Left ventricle myocardium inferior (tissue), 1 donor: ENCODE measurements around the gene PLXNC1. TPM values are rescaled to one million over a fixed set of nuclear protein-coding genes. Genes with fewer than 3 reads are reported as not detected.

Experiments used
- DNase-seq: peaks from one replicate; pipeline ENCODE4 v3.0.0-alpha.2; 2020
- H3K27ac ChIP-seq: fragments of 200-600 bp; replicated peaks from 2 replicates; pipeline ENCODE4 v1.8.0; 2021
- H3K27me3 ChIP-seq: fragments of 200-600 bp; 2 replicates; pipeline ENCODE4 v1.8.0; 2021; ENCODE audit warnings: low read depth
- H3K36me3 ChIP-seq: fragments of 200-600 bp; 2 replicates; pipeline ENCODE4 v1.8.0; 2021
- H3K4me1 ChIP-seq: fragments of 200-600 bp; 2 replicates; pipeline ENCODE4 v1.8.0; 2021
- H3K4me3 ChIP-seq: fragments of 200-600 bp; 2 replicates; pipeline ENCODE4 v1.8.0; 2021; ENCODE audit warnings: mild to moderate bottlenecking, moderate library complexity
- H3K9me3 ChIP-seq: fragments of 200-600 bp; replicated peaks from 2 replicates; pipeline ENCODE4 v1.8.0; 2021
- intact Hi-C: fragments of 100-400 bp; cut with micrococcal nuclease; formaldehyde crosslinking; loops from one replicate; pipeline ENCODE4 v1.11.0; 2022
- total RNA-seq: library from RNA; stranded (reverse); fragmentation: NEBNext Ultra II Directional; extraction: Animal tissue kit (Norgen Biotek cat#: 25700); gene quantifications from one replicate; pipeline ENCODE4 v1.2.1, GENCODE V29; 2021
- TF ChIP-seq, protein P1 (sequence below): fragments of 200-600 bp; IDR thresholded peaks from 2 replicates; pipeline ENCODE4 v1.8.0; 2021; ENCODE audit warnings: antibody characterized with exemption, mild to moderate bottlenecking, borderline replicate concordance
- donor health status: DM: no; HTN: yes; CAD: no; lungs with severe emphysema.

Gene PLXNC1
- total RNA-seq, 1 donor from 2014 or later, result 2.5 TPM

GRCh38 chr12:94225506-94225905 is 77.1 kb downstream of the PLXNC1 start:
- Histone ChIP-seq H3K27me3 (no peaks in the 10 kb centered on the region), H3K4me3 (no peak overlapping the region), H3K4me1 (no peaks in the 10 kb centered on the region), H3K9me3 (no peaks in the 10 kb centered on the region), H3K36me3 (no peaks in the 10 kb centered on the region), H3K27ac (no peak overlapping the region)
- TF ChIP-seq, protein P1, sequence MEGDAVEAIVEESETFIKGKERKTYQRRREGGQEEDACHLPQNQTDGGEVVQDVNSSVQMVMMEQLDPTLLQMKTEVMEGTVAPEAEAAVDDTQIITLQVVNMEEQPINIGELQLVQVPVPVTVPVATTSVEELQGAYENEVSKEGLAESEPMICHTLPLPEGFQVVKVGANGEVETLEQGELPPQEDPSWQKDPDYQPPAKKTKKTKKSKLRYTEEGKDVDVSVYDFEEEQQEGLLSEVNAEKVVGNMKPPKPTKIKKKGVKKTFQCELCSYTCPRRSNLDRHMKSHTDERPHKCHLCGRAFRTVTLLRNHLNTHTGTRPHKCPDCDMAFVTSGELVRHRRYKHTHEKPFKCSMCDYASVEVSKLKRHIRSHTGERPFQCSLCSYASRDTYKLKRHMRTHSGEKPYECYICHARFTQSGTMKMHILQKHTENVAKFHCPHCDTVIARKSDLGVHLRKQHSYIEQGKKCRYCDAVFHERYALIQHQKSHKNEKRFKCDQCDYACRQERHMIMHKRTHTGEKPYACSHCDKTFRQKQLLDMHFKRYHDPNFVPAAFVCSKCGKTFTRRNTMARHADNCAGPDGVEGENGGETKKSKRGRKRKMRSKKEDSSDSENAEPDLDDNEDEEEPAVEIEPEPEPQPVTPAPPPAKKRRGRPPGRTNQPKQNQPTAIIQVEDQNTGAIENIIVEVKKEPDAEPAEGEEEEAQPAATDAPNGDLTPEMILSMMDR, result no peak
- intact Hi-C loops, result no loop called here
- DNase-seq, result no peak

DNA sequence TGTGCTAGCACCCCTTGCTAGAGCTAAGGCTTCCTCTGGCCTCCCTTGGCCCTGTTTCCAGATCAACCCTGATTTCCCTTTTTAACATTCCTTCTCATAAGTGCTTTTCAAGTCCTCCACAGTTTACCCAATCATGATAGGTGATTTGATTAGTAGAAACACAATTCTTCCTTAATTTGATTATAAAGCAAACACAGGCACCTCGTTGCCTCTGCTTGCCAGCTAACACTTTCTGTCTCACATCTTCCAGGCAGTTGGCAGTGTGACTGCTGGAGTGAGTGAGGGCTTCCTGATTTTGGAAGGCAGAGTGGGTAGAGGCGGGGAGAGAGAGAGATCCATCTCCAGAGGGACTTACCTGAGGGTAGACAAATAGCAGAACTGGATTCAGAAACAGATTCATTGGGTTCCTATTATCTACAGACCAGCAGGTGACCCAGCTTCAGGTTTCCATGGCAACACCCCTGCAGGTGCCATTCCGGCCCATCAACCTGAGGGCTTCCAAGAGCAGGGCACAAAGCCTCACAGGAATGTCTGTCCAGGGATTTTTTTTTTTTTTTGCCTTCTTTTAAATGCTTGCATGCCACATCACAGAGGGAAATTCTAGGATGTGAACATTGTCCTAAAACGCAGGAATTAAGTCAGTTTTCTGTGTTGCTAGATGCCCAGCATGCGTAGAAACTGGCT is 77.7 kb downstream of the PLXNC1 start:
- Histone ChIP-seq H3K27me3 (no peaks in the 10 kb centered on the region), H3K4me1 (no peaks in the 10 kb centered on the region), H3K36me3 (no peaks in the 10 kb centered on the region), H3K9me3 (no peaks in the 10 kb centered on the region), H3K27ac (no peak overlapping the region), H3K4me3 (no peak overlapping the region)
- TF ChIP-seq, protein P1, result no peak
- intact Hi-C loops, result no loop called here
- DNase-seq, result no peak

GRCh38 chr12:94227066-94227465 is 78.7 kb downstream of the PLXNC1 start:
- TF ChIP-seq, protein P1, result no peak
- Histone ChIP-seq H3K4me3 (no peak overlapping the region), H3K27ac (no peak overlapping the region), H3K27me3 (no peaks in the 10 kb centered on the region), H3K4me1 (no peaks in the 10 kb centered on the region), H3K36me3 (no peaks in the 10 kb centered on the region), H3K9me3 (no peaks in the 10 kb centered on the region)
- intact Hi-C loops, result no loop called here
- no peak for DNase-seq

- Histone ChIP-seq H3K27me3 (no peaks in the 10 kb centered on the region), H3K4me1 (no peaks in the 10 kb centered on the region), H3K27ac (no peak overlapping the region), H3K9me3 (no peaks in the 10 kb centered on the region), H3K36me3 (no peaks in the 10 kb centered on the region), H3K4me3 (no peak overlapping the region)
- intact Hi-C loops, result no loop called here
- DNase-seq, result no peak
- TF ChIP-seq, protein P1, result no peak
Measured at GRCh38 chr12:94228488-94228907, 80.1 kb downstream of the PLXNC1 start.

DNA sequence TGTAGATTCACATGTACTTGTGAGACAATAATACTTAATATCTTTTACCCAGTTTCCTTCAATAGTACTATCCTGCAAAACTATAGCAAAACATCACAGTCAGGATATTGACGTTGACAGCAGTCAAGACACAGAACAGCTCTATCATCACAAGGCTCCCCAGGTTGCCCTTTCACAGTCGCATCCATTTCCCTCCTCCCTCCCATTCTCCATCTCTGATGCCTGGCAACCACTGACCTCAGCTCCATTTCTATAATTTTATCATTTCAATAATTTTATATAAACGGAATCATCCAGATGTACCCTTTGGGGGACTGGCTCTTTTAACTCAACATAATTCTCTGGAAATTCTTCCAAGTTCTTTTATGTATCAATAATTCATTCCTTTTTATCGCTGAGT is 81.5 kb downstream of the PLXNC1 start:
- no peak for DNase-seq
- Histone ChIP-seq H3K4me3 (no peak overlapping the region), H3K27ac (no peak overlapping the region), H3K27me3 (no peaks in the 10 kb centered on the region), H3K36me3 (no peaks in the 10 kb centered on the region), H3K4me1 (no peaks in the 10 kb centered on the region), H3K9me3 (no peaks in the 10 kb centered on the region)
- intact Hi-C loops, result no loop called here
- TF ChIP-seq, protein P1, result no peak
